GM12873 (cell line): ENCODE data around the gene PLK2.

Experiments used
- CTCF ChIP-seq: IDR thresholded peaks from 2 replicates; pipeline ENCODE4 v1.5.1; 2012; ENCODE audit warnings: low read depth, mild to moderate bottlenecking, moderate library complexity, low read length, control low read depth; ENCODE audit not compliant: insufficient read depth; ENCODE audit errors: missing control alignments

The PLK2 gene

DNA sequence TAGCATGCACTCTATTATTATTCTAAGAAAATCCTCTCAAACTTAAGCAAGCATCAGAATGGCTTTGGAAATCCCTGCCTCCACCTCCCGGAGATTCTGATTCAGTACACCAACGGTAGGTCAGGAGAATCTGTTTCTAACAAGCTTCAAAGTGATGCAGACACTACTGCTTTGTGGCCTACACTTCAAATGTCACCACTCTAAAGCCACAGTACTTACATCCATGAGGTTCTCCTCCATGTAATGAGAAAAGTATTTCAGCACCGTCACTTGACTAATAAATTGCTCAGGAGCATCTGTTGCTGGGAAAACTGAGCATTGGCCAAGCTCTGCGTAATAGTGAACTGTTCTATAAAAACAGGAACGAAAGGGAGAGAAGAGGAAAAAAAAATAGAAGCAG is 4.8 kb downstream of the PLK2 start:
- TF ChIP-seq CTCF, result no peak

- TF ChIP-seq CTCF, result no peak
Measured at GRCh38 chr5:58454025-58454424, 5.9 kb downstream of the PLK2 start.

GRCh38 chr5:58453306-58453705 is 6.6 kb downstream of the PLK2 start:
- TF ChIP-seq CTCF, result no peak

- TF ChIP-seq CTCF, result no peak
Measured at GRCh38 chr5:58452566-58453258, 7.2 kb downstream of the PLK2 start.

- TF ChIP-seq CTCF, result no peak
Measured at GRCh38 chr5:58451732-58452565, 7.9 kb downstream of the PLK2 start.

DNA sequence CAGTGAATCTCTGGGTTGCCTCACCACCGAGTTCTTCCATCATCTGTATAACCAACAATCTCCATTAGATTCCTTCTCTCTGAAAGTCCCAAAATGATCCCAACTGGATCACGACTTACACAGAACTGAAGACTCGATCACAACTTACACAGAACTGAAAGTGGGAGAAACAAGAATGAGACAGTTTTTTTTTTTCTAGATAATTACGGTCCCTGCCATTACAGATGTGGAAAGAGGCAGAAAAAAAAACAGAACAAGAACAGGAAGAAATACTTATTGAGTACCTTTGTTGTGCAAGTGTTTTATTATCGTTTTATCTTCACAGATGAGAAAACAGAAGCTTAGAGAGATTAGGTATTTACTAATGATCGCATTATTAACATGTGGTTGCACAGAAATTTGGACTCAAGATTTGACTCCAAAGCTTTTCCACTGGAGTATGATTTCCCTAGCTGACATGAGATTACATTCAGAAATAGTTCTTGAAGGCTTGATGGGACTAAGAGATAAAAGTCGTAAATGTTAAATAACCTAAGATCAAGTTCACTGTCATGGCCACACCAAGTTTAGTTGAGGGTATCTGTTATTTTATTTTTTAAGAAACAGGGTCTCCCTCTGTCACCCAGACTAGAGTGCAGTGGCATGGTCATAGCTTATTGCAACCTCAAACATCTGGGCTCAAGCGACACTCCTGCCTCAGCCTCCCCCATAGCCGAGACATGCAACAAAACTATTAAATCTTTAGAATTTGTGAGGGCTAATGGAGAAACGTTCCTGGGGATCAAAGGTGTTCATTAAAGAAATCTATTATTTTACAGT is 8.9 kb downstream of the PLK2 start:
- no peak for TF ChIP-seq CTCF

- TF ChIP-seq CTCF, result no peak
Measured at GRCh38 chr5:58450018-58450417, 9.9 kb downstream of the PLK2 start.
